ENCODE results near the gene TTC34.

Gene TTC34

GRCh38 chr1:2606881-2607621 lies 194.4 kb downstream of the TTC34 start:
- no peak for DNase-seq
- Histone ChIP-seq H3K27ac (ENCODE audit: low read length, poor library complexity, severe bottlenecking) (no peak overlapping the region), H4K8ac (ENCODE audit: low read length) (no peak overlapping the region), H2BK15ac (ENCODE audit: low read depth, poor library complexity, severe bottlenecking) (no peak overlapping the region), H3K27me3 (ENCODE audit: control insufficient read depth in 1 of 2, insufficient read depth in 1 of 2, low read length in 2 of 2) (peaks cover 9 to 80% of the 10 kb centered on the region in 2 experiments), H2AFZ (ENCODE audit: low read depth, low read length) (no peak overlapping the region), H2AK5ac (ENCODE audit: low read length, severe bottlenecking) (no peak overlapping the region), H2BK120ac (ENCODE audit: low read depth, low read length) (no peak overlapping the region), H3K14ac (ENCODE audit: low read length in 2 of 2) (no peak overlapping the region), H3K4me3 (ENCODE audit: insufficient read depth in 1 of 2, low read depth in 1 of 2, low read length in 2 of 2) (no peak overlapping the region), H3K4me1 (ENCODE audit: control insufficient read depth, insufficient read depth, low read depth, low read length) (peaks cover 6% of the 10 kb centered on the region), H3K79me1 (replicated peaks; ENCODE audit: low read length, poor library complexity, severe bottlenecking) (no peaks in the 10 kb centered on the region), H3K4ac (ENCODE audit: low read depth in 1 of 2, low read length in 2 of 2) (no peak overlapping the region), H3K23ac (ENCODE audit: low read length in 2 of 2) (no peak overlapping the region), H2BK12ac (ENCODE audit: low read length in 2 of 2) (no peak overlapping the region), H3K9me3 (ENCODE audit: control insufficient read depth, low read length) (no peaks in the 10 kb centered on the region), H3K18ac (ENCODE audit: low read depth in 1 of 2, low read length in 2 of 2) (no peak overlapping the region), H4K91ac (ENCODE audit: low read length) (no peak overlapping the region), H3K9ac (ENCODE audit: low read length) (no peak overlapping the region), H3K36me3 (ENCODE audit: control insufficient read depth in 1 of 2, insufficient read depth in 2 of 2, low read depth in 1 of 2, low read length in 2 of 2) (no peaks in the 10 kb centered on the region), H2BK5ac (ENCODE audit: low read depth, low read length, poor library complexity, severe bottlenecking) (no peak overlapping the region), H3K4me2 (ENCODE audit: low read length, poor library complexity, severe bottlenecking) (no peak overlapping the region)
- WGBS: 91% methylated on average over 36 of the region's 36 CpGs

- no peak overlapping the region for H2BK12ac ChIP-seq (ENCODE audit: low read length in 2 of 2)
- no peak overlapping the region for H3K18ac ChIP-seq (ENCODE audit: low read depth in 1 of 2, low read length in 2 of 2)
- no peak overlapping the region for H4K91ac ChIP-seq (ENCODE audit: low read length)
- no peak overlapping the region for H3K9ac ChIP-seq (ENCODE audit: low read length)
- H3K4me3 ChIP-seq (ENCODE audit: insufficient read depth in 1 of 2, low read depth in 1 of 2, low read length in 2 of 2): no peak overlapping the region
- H2AFZ ChIP-seq (ENCODE audit: low read depth, low read length): no peak overlapping the region
- no peak for DNase-seq
- H2BK5ac ChIP-seq (ENCODE audit: low read depth, low read length, poor library complexity, severe bottlenecking): no peak overlapping the region
- no peak overlapping the region for H3K27ac ChIP-seq (ENCODE audit: low read length, poor library complexity, severe bottlenecking)
- H3K14ac ChIP-seq (ENCODE audit: low read length in 2 of 2): no peak overlapping the region
- H3K4me2 ChIP-seq (ENCODE audit: low read length, poor library complexity, severe bottlenecking): no peak overlapping the region
- no peak overlapping the region for H3K23ac ChIP-seq (ENCODE audit: low read length in 2 of 2)
- no peak overlapping the region for H2BK120ac ChIP-seq (ENCODE audit: low read depth, low read length)
- H3K9me3 ChIP-seq (ENCODE audit: control insufficient read depth, low read length): no peaks in the 10 kb centered on the region
- peaks cover 6% of the 10 kb centered on the region for H3K4me1 ChIP-seq (ENCODE audit: control insufficient read depth, insufficient read depth, low read depth, low read length)
- H3K79me1 ChIP-seq (replicated peaks; ENCODE audit: low read length, poor library complexity, severe bottlenecking): no peaks in the 10 kb centered on the region
- H3K27me3 ChIP-seq (ENCODE audit: control insufficient read depth in 1 of 2, insufficient read depth in 1 of 2, low read length in 2 of 2): peaks cover 14 to 80% of the 10 kb centered on the region in 2 experiments
- H4K8ac ChIP-seq (ENCODE audit: low read length): no peak overlapping the region
- no peak overlapping the region for H2BK15ac ChIP-seq (ENCODE audit: low read depth, poor library complexity, severe bottlenecking)
- WGBS: 78% methylated on average over 11 of the region's 15 CpGs
- H3K4ac ChIP-seq (ENCODE audit: low read depth in 1 of 2, low read length in 2 of 2): no peak overlapping the region
- no peaks in the 10 kb centered on the region for H3K36me3 ChIP-seq (ENCODE audit: control insufficient read depth in 1 of 2, insufficient read depth in 2 of 2, low read depth in 1 of 2, low read length in 2 of 2)
- H2AK5ac ChIP-seq (ENCODE audit: low read length, severe bottlenecking): no peak overlapping the region
Measured at GRCh38 chr1:2606396-2606880, 195.1 kb downstream of the TTC34 start.

DNA sequence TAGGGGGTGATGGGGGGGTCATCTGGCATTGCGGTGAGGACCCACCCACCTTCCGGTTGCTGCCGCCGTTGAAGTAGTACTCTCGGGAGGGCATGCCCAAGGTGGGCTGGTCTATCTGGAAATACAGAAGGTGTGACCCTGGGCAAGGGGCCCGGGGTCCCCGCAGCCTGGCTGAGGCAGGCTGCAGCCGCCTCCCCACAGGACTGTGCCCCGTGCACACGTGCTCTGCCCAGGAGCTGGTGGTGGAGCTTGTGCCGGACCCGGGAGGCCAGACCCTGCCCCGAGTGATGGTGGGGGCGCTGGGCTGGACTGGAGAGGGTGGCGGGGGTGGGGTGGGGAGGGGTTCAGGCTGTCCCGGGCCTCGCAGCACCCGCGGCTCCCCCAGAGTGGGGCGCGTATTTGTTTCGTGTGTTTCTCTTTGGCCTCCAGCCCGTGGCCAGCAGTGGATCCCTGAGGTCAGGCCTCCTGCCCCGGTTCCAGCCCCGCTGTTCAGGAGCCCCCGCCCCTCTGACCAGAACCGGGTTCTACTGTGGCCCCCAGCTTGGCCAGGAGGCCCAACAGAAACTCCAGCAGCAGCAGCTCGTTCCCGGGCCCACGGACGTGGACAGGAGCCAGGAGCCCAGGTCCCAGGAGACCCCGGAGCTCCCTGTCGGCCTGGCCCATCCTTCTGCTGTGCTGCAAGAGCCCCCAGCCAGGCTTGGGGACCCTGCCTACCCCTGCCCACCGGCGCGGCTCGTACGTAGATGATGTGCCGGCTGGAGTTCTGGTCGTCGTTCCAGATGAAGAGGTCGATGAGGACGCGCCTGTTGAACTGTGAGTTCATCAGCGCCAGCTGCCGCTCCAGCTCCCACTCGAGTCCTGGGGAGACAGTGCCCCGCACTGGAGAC lies 195.7 kb downstream of the TTC34 start:
- no peak overlapping the region for H3K4me3 ChIP-seq (ENCODE audit: insufficient read depth in 1 of 2, low read depth in 1 of 2, low read length in 2 of 2)
- H3K36me3 ChIP-seq (ENCODE audit: control insufficient read depth in 1 of 2, insufficient read depth in 2 of 2, low read depth in 1 of 2, low read length in 2 of 2): no peaks in the 10 kb centered on the region
- no peak overlapping the region for H3K27ac ChIP-seq (ENCODE audit: low read length, poor library complexity, severe bottlenecking)
- H3K4ac ChIP-seq (ENCODE audit: low read depth in 1 of 2, low read length in 2 of 2): no peak overlapping the region
- H3K18ac ChIP-seq (ENCODE audit: low read depth in 1 of 2, low read length in 2 of 2): no peak overlapping the region
- no peak for DNase-seq
- H3K27me3 ChIP-seq (ENCODE audit: control insufficient read depth in 1 of 2, insufficient read depth in 1 of 2, low read length in 2 of 2): peaks cover 14 to 86% of the 10 kb centered on the region in 2 experiments
- H2BK120ac ChIP-seq (ENCODE audit: low read depth, low read length): no peak overlapping the region
- no peak overlapping the region for H2BK5ac ChIP-seq (ENCODE audit: low read depth, low read length, poor library complexity, severe bottlenecking)
- H4K8ac ChIP-seq (ENCODE audit: low read length): no peak overlapping the region
- H3K14ac ChIP-seq (ENCODE audit: low read length in 2 of 2): no peak overlapping the region
- no peaks in the 10 kb centered on the region for H3K79me1 ChIP-seq (replicated peaks; ENCODE audit: low read length, poor library complexity, severe bottlenecking)
- no peak overlapping the region for H3K23ac ChIP-seq (ENCODE audit: low read length in 2 of 2)
- H3K4me1 ChIP-seq (ENCODE audit: control insufficient read depth, insufficient read depth, low read depth, low read length): peaks cover 3% of the 10 kb centered on the region
- WGBS: 91% methylated on average over 42 of the region's 48 CpGs
- no peak overlapping the region for H3K4me2 ChIP-seq (ENCODE audit: low read length, poor library complexity, severe bottlenecking)
- no peak overlapping the region for H4K91ac ChIP-seq (ENCODE audit: low read length)
- H2BK12ac ChIP-seq (ENCODE audit: low read length in 2 of 2): no peak overlapping the region
- H2BK15ac ChIP-seq (ENCODE audit: low read depth, poor library complexity, severe bottlenecking): no peak overlapping the region
- H3K9me3 ChIP-seq (ENCODE audit: control insufficient read depth, low read length): no peaks in the 10 kb centered on the region
- no peak overlapping the region for H2AK5ac ChIP-seq (ENCODE audit: low read length, severe bottlenecking)
- no peak overlapping the region for H3K9ac ChIP-seq (ENCODE audit: low read length)
- H2AFZ ChIP-seq (ENCODE audit: low read depth, low read length): no peak overlapping the region

DNA sequence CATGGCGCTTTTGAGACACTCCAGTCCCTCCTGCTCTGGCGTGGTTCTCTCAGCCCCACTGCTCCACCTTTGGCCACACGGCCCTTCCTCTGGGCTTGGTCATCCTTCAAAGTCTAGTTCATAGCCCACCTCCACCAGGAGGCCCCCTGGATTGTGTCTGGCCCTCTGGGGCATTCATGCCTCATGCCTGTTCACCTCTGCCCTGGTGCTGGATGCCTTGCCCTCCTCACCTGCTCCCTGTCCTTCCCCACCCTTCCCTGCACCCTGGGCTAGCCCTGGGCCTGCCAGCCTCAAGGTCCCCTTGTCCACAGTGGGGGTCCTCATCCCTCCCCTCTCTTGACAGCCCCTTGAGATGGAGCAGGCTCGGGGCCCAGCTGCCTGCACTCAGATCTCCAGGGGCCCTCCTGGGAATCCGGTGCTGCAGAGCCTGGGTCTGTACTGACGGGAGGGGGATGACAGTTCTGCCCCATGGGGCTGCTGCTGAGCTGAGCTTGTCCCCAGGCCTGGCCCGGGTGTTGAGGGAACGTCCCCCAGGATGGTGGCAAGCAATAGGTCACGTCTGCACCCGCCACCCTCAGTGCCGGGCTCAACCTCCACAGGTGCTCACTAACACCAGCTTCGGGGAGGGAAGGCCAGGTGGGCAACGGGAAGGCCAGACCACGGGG lies 196.5 kb downstream of the TTC34 start:
- Histone ChIP-seq H4K91ac (ENCODE audit: low read length) (no peak overlapping the region), H3K4ac (ENCODE audit: low read depth in 1 of 2, low read length in 2 of 2) (no peak overlapping the region), H2BK12ac (ENCODE audit: low read length in 2 of 2) (no peak overlapping the region), H3K9me3 (ENCODE audit: control insufficient read depth, low read length) (no peaks in the 10 kb centered on the region), H2BK15ac (ENCODE audit: low read depth, poor library complexity, severe bottlenecking) (no peak overlapping the region), H2AFZ (ENCODE audit: low read depth, low read length) (no peak overlapping the region), H3K27me3 (ENCODE audit: control insufficient read depth in 1 of 2, insufficient read depth in 1 of 2, low read length in 2 of 2) (peaks cover 14 to 80% of the 10 kb centered on the region in 2 experiments), H3K4me3 (ENCODE audit: insufficient read depth in 1 of 2, low read depth in 1 of 2, low read length in 2 of 2) (no peak overlapping the region), H3K4me1 (ENCODE audit: control insufficient read depth, insufficient read depth, low read depth, low read length) (peaks cover 3% of the 10 kb centered on the region), H4K8ac (ENCODE audit: low read length) (no peak overlapping the region), H2BK120ac (ENCODE audit: low read depth, low read length) (no peak overlapping the region), H3K18ac (ENCODE audit: low read depth in 1 of 2, low read length in 2 of 2) (no peak overlapping the region), H2AK5ac (ENCODE audit: low read length, severe bottlenecking) (no peak overlapping the region), H3K36me3 (ENCODE audit: control insufficient read depth in 1 of 2, insufficient read depth in 2 of 2, low read depth in 1 of 2, low read length in 2 of 2) (no peaks in the 10 kb centered on the region), H3K9ac (ENCODE audit: low read length) (no peak overlapping the region), H3K27ac (ENCODE audit: low read length, poor library complexity, severe bottlenecking) (no peak overlapping the region), H3K23ac (ENCODE audit: low read length in 2 of 2) (no peak overlapping the region), H3K4me2 (ENCODE audit: low read length, poor library complexity, severe bottlenecking) (no peak overlapping the region), H3K79me1 (replicated peaks; ENCODE audit: low read length, poor library complexity, severe bottlenecking) (no peaks in the 10 kb centered on the region), H3K14ac (ENCODE audit: low read length in 2 of 2) (no peak overlapping the region), H2BK5ac (ENCODE audit: low read depth, low read length, poor library complexity, severe bottlenecking) (no peak overlapping the region)
- 66% methylated on average over 14 of the region's 14 CpGs for WGBS
- DNase-seq: no peak

All from mesenchymal stem cell (in vitro differentiated cells and primary cell).